SK-N-MC (cell line): ENCODE results near the gene GSK3A.
"Not testable (repeated sequence)": the region's sequence is repeated elsewhere in the genome, so short reads cannot be mapped to it uniquely, and the experiment has no call there.

Source experiments
- EZH2 ChIP-seq: fragments of 200-600 bp; sonication (generic); IDR thresholded peaks from one replicate; pipeline ENCODE4 v1.6.1; 2017; ENCODE audit warnings: antibody characterized with exemption
- FOXP2 ChIP-seq: optimal IDR thresholded peaks from 2 replicates; pipeline ENCODE3; 2011; ENCODE audit warnings: mild to moderate bottlenecking, moderate library complexity; ENCODE audit not compliant: insufficient read depth; ENCODE audit errors: extremely low read length, control extremely low read depth
- POLR2AphosphoS5 ChIP-seq: IDR thresholded peaks from 2 replicates; pipeline ENCODE4 v1.6.1; 2012; ENCODE audit warnings: mild to moderate bottlenecking, low read depth, low read length, borderline replicate concordance

- not testable (repeated sequence) for TF ChIP-seq EZH2, POLR2AphosphoS5, FOXP2
Observed at GRCh38 chr19:42266105-42266504, 23.7 kb upstream of the GSK3A start.
